ENCODE results near the gene VIPR2.

Gene VIPR2

DNA sequence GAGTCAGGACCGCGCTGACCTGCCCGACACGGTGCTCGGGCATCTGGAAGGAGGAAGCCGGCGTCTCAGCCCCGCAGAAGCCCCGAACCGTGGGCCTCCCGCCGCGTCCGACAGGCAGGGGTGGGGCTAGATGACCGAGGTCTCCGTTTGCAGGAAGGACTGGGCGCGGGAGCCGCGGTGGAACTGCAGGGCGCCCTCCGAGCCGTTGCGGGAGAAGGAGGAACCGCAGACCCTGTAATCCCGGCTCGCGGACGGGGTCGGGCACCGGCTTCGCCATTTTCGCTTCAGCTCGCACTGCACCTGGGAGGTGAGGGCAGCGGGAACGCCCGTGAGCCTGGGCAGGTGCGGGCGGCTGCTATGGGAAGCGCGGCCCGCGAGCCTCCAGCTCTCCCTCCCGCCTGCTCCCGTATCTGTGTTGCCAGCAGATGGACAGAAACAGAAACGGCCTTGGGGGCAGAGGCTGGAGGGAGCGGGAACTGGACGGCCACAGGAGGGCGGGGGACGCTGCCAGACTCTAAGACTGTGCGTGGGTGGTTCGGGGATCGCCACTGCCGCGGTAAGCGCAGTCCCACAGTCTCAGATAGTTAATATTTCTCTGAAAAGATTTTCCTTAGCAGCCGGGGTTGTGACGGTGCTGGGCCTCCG is 114.1 kb downstream of the VIPR2 start:
- peak overlapping the region; percentile 91 for H2BK15ac ChIP-seq (ENCODE audit: low read length)
- peak overlapping the region; percentile 58 for H3K4me2 ChIP-seq (ENCODE audit: insufficient read depth, low read length, poor library complexity, severe bottlenecking)
- peak overlapping the region; percentile 89 for H3K23ac ChIP-seq (ENCODE audit: low read depth, low read length, poor library complexity)
- peak overlapping the region; percentile 96 for H3K18ac ChIP-seq (ENCODE audit: low read length)
- H4K91ac ChIP-seq (ENCODE audit: low read depth, low read length, poor library complexity): peak overlapping the region; percentile 76
- peak overlapping the region; percentile 87 for H2BK12ac ChIP-seq (ENCODE audit: low read length)
- H2BK5ac ChIP-seq (ENCODE audit: low read length): peak overlapping the region; percentile 93
- WGBS, 2 donors (ENCODE audit: extremely low coverage in 2 of 2, insufficient read length in 2 of 2, insufficient replicate concordance in 1 of 2): no CpG with 5 or more reads among the region's 59 CpGs
- no peak overlapping the region for H2BK120ac ChIP-seq (ENCODE audit: low read depth, low read length)
- H3K9me3 ChIP-seq (replicated peaks in 1 of 2; ENCODE audit: control insufficient read depth in 2 of 2, insufficient read depth in 1 of 2, low read depth in 1 of 2, low read length in 2 of 2): no peaks in the 10 kb centered on the region
- no peak for DNase-seq (ENCODE audit: low spot score)
- peaks cover 0 to 66% (median 0%) of the 10 kb centered on the region in 3 experiments for H3K27me3 ChIP-seq (ENCODE audit: control insufficient read depth in 3 of 3, insufficient read depth in 3 of 3, low read depth in 1 of 3, low read length in 3 of 3)
- no peaks in the 10 kb centered on the region for H3K36me3 ChIP-seq (replicated peaks in 1 of 2; ENCODE audit: control insufficient read depth in 2 of 2, insufficient read depth in 2 of 2, low read length in 2 of 2)
- peak overlapping the region in 1 of 2 donors; percentile 69 for H3K4me3 ChIP-seq (ENCODE audit: low read length in 2 of 2)
- H4K8ac ChIP-seq (ENCODE audit: low read depth, low read length): no peak overlapping the region
- peak overlapping the region; percentile 80 for H2AFZ ChIP-seq (ENCODE audit: low read length)
- no peak overlapping the region for H3K14ac ChIP-seq (ENCODE audit: low read length)
- H3K79me1 ChIP-seq (ENCODE audit: low read depth, low read length): no peaks in the 10 kb centered on the region
- no peak overlapping the region for H2AK5ac ChIP-seq (ENCODE audit: low read depth, low read length)
- H3K9ac ChIP-seq (ENCODE audit: low read depth, low read length, poor library complexity): peak overlapping the region; percentile 83
- H3K27ac ChIP-seq (replicated peaks; ENCODE audit: low read length): peak overlapping the region; percentile 67
- peaks cover 25 to 37% of the 10 kb centered on the region in 2 donors for H3K4me1 ChIP-seq (ENCODE audit: control insufficient read depth in 2 of 2, insufficient read depth in 1 of 2, low read depth in 1 of 2, low read length in 2 of 2)
- H3K4ac ChIP-seq (ENCODE audit: low read length): peak overlapping the region; percentile 20

DNA sequence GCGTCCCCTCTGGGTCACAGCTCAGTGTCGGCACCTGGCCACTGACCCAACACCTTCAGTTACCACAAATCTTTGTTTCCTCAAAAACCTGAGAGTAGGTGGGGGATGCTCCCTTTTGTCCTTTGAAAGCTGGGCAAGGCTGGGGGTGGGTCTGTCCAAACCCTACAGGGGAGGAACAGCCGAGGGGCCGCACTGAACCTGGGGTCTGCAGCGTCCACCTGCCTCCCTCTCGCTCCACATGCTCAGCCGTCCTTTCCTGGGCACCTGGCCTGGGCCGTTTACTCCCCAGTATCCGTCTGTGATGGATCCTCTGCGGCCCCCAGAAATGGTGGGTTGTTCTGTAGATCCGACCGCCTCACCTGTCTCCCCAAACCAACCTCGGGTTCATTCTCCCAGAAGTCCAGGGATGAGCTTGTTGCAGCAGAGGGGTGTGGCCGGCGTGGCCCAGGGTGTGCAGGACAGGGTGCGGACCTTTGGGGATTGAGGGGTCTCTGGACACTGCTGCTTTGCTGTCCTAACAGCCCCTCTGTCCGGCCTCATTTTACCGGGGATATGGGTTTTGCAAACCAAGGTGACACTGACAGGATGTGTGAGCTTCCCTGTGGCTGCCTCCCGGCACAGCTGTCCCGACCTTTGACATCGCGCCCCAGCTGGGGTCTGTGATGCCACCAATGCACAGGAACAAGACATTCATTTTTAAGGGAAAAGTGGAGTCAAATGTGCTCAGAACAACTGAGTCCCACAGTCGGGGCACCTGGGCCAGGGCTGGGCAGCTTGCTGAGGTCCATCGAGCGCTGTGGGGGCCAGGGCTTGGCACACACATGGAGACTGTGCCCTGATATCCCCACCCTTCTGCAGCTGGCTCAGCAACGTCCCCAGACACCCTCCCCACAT is 115.9 kb downstream of the VIPR2 start:
- H3K9ac ChIP-seq (ENCODE audit: low read depth, low read length, poor library complexity): no peak overlapping the region
- no peaks in the 10 kb centered on the region for H3K9me3 ChIP-seq (replicated peaks in 1 of 2; ENCODE audit: control insufficient read depth in 2 of 2, insufficient read depth in 1 of 2, low read depth in 1 of 2, low read length in 2 of 2)
- peak overlapping the region; percentile 99 for H2BK5ac ChIP-seq (ENCODE audit: low read length)
- H3K23ac ChIP-seq (ENCODE audit: low read depth, low read length, poor library complexity): peak overlapping the region; percentile 45
- WGBS, 2 donors (ENCODE audit: extremely low coverage in 2 of 2, insufficient read length in 2 of 2, insufficient replicate concordance in 1 of 2): no CpG with 5 or more reads among the region's 26 CpGs
- peak overlapping the region; percentile 26 for H3K14ac ChIP-seq (ENCODE audit: low read length)
- H2AK5ac ChIP-seq (ENCODE audit: low read depth, low read length): peak overlapping the region; percentile 98
- H4K91ac ChIP-seq (ENCODE audit: low read depth, low read length, poor library complexity): peak overlapping the region; percentile 85
- H3K27me3 ChIP-seq (ENCODE audit: control insufficient read depth in 3 of 3, insufficient read depth in 3 of 3, low read depth in 1 of 3, low read length in 3 of 3): peaks cover 0 to 70% (median 0%) of the 10 kb centered on the region in 3 experiments
- H3K27ac ChIP-seq (replicated peaks; ENCODE audit: low read length): no peak overlapping the region
- no peaks in the 10 kb centered on the region for H3K79me1 ChIP-seq (ENCODE audit: low read depth, low read length)
- no peak overlapping the region for H3K4me3 ChIP-seq (ENCODE audit: low read length in 2 of 2)
- no peak overlapping the region for H3K4ac ChIP-seq (ENCODE audit: low read length)
- H2BK15ac ChIP-seq (ENCODE audit: low read length): peak overlapping the region; percentile 93
- no peaks in the 10 kb centered on the region for H3K36me3 ChIP-seq (replicated peaks in 1 of 2; ENCODE audit: control insufficient read depth in 2 of 2, insufficient read depth in 2 of 2, low read length in 2 of 2)
- H4K8ac ChIP-seq (ENCODE audit: low read depth, low read length): no peak overlapping the region
- H2AFZ ChIP-seq (ENCODE audit: low read length): no peak overlapping the region
- H3K4me2 ChIP-seq (ENCODE audit: insufficient read depth, low read length, poor library complexity, severe bottlenecking): no peak overlapping the region
- no peak for DNase-seq (ENCODE audit: low spot score)
- peak overlapping the region; percentile 97 for H2BK12ac ChIP-seq (ENCODE audit: low read length)
- peak overlapping the region; percentile 98 for H3K18ac ChIP-seq (ENCODE audit: low read length)
- peaks cover 25 to 43% of the 10 kb centered on the region in 2 donors for H3K4me1 ChIP-seq (ENCODE audit: control insufficient read depth in 2 of 2, insufficient read depth in 1 of 2, low read depth in 1 of 2, low read length in 2 of 2)
- peak overlapping the region; percentile 88 for H2BK120ac ChIP-seq (ENCODE audit: low read depth, low read length)

DNA sequence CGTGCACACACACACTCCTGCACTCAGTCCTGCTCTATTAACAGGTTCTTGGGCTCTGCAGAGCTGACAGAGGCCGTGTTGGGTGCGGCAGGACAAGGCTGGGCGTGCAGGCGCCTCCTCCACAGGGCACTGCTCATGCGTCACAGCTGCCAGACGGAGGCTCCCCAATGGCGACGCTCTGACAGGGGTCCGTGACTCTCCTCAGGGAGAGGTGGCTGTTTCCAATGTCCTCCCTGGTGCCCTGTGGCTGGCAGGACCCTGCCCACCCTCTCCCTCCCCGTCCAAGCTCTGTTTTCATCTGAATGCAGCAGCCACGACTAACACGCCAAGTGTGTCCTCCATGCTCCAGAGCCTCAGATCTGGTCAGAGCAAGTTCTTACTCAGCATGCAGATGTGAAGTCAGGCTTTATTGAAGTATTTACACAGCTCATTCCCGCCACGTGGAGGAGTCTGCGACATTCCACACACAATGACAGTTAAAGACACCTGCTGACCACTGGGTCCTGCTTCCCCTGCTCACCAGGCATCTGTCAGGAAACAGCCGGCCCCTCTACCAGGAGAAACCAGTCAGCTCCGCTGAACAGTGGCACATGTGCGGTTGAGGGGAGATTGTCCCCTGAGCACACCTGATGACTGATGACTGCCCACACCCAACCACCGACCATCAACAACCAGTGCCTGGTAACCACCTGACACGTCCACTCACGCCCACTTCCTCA is 116.7 kb downstream of the VIPR2 start:
- Histone ChIP-seq H3K9me3 (replicated peaks in 1 of 2; ENCODE audit: control insufficient read depth in 2 of 2, insufficient read depth in 1 of 2, low read depth in 1 of 2, low read length in 2 of 2) (no peaks in the 10 kb centered on the region), H2BK5ac (ENCODE audit: low read length) (peak overlapping the region; percentile 99), H3K27ac (replicated peaks; ENCODE audit: low read length) (peak overlapping the region; percentile 93), H2BK15ac (ENCODE audit: low read length) (peak overlapping the region; percentile 93), H3K18ac (ENCODE audit: low read length) (peak overlapping the region; percentile 98), H4K91ac (ENCODE audit: low read depth, low read length, poor library complexity) (peak overlapping the region; percentile 74), H3K27me3 (ENCODE audit: control insufficient read depth in 3 of 3, insufficient read depth in 3 of 3, low read depth in 1 of 3, low read length in 3 of 3) (peaks cover 0 to 66% (median 0%) of the 10 kb centered on the region in 3 experiments), H2BK12ac (ENCODE audit: low read length) (peak overlapping the region; percentile 97), H3K23ac (ENCODE audit: low read depth, low read length, poor library complexity) (peak overlapping the region; percentile 43), H3K4ac (ENCODE audit: low read length) (peak overlapping the region; percentile 71), H2BK120ac (ENCODE audit: low read depth, low read length) (peak overlapping the region; percentile 97), H2AFZ (ENCODE audit: low read length) (no peak overlapping the region), H3K4me3 (ENCODE audit: low read length in 2 of 2) (no peak overlapping the region), H3K79me1 (ENCODE audit: low read depth, low read length) (no peaks in the 10 kb centered on the region), H4K8ac (ENCODE audit: low read depth, low read length) (peak overlapping the region; percentile 29), H3K9ac (ENCODE audit: low read depth, low read length, poor library complexity) (no peak overlapping the region), H3K4me1 (ENCODE audit: control insufficient read depth in 2 of 2, insufficient read depth in 1 of 2, low read depth in 1 of 2, low read length in 2 of 2) (peaks cover 25 to 43% of the 10 kb centered on the region in 2 donors), H3K36me3 (replicated peaks in 1 of 2; ENCODE audit: control insufficient read depth in 2 of 2, insufficient read depth in 2 of 2, low read length in 2 of 2) (no peaks in the 10 kb centered on the region), H2AK5ac (ENCODE audit: low read depth, low read length) (peak overlapping the region; percentile 98), H3K4me2 (ENCODE audit: insufficient read depth, low read length, poor library complexity, severe bottlenecking) (no peak overlapping the region), H3K14ac (ENCODE audit: low read length) (peak overlapping the region; percentile 42)
- WGBS, 2 donors (ENCODE audit: extremely low coverage in 2 of 2, insufficient read length in 2 of 2, insufficient replicate concordance in 1 of 2): no CpG with 5 or more reads among the region's 22 CpGs
- no peak for DNase-seq (ENCODE audit: low spot score)
